ENCODE results near the gene NAA15. TPM values are rescaled to one million over a fixed set of nuclear protein-coding genes. Genes with fewer than 3 reads are reported as not detected.

Gene NAA15
- total RNA-seq, 1 experiment from 2014 or later, result 55.0 TPM

GRCh38 chr4:139324620-139325019, 23.3 kb downstream of the NAA15 start:
- Histone ChIP-seq H3K4me3 (ENCODE audit: low read depth in 2 of 2, low read length in 2 of 2) (no peak overlapping the region), H3K9me3 (ENCODE audit: control insufficient read depth, insufficient read depth, low read depth, low read length) (no peaks in the 10 kb centered on the region), H3K27me3 (ENCODE audit: control insufficient read depth, insufficient read depth, low read length) (no peaks in the 10 kb centered on the region), H3K4me1 (ENCODE audit: control insufficient read depth, insufficient read depth, low read length) (peaks cover 9% of the 10 kb centered on the region), H3K27ac (ENCODE audit: low read length) (no peak overlapping the region), H3K36me3 (ENCODE audit: control insufficient read depth, insufficient read depth, low read length) (no peaks in the 10 kb centered on the region)
- POLR2A ChIA-PET, result no interaction called here
- DNase-seq (ENCODE audit: low read depth, low spot score) (no peak), ATAC-seq (no peak)
- no peak for TF ChIP-seq REST (IDR thresholded peaks at IDR 0.05; ENCODE audit: insufficient read depth in 1 of 2, low read depth in 2 of 2, low read length in 1 of 2)
- no peak for TF ChIP-seq SIN3A (IDR thresholded peaks at IDR 0.05; ENCODE audit: borderline replicate concordance, insufficient read depth, low read depth, low read length)
- no peak for TF ChIP-seq TCF7L2 (IDR thresholded peaks at IDR 0.05; ENCODE audit: low read depth, low read length)
- no peak for TF ChIP-seq POLR2AphosphoS5 (IDR thresholded peaks at IDR 0.05; ENCODE audit: low read depth, low read length)
- TF ChIP-seq, protein P1, sequence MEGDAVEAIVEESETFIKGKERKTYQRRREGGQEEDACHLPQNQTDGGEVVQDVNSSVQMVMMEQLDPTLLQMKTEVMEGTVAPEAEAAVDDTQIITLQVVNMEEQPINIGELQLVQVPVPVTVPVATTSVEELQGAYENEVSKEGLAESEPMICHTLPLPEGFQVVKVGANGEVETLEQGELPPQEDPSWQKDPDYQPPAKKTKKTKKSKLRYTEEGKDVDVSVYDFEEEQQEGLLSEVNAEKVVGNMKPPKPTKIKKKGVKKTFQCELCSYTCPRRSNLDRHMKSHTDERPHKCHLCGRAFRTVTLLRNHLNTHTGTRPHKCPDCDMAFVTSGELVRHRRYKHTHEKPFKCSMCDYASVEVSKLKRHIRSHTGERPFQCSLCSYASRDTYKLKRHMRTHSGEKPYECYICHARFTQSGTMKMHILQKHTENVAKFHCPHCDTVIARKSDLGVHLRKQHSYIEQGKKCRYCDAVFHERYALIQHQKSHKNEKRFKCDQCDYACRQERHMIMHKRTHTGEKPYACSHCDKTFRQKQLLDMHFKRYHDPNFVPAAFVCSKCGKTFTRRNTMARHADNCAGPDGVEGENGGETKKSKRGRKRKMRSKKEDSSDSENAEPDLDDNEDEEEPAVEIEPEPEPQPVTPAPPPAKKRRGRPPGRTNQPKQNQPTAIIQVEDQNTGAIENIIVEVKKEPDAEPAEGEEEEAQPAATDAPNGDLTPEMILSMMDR (IDR thresholded peaks at IDR 0.05), result no peak
- CTCF ChIA-PET, result no interaction called here
- intact Hi-C loops (cut with micrococcal nuclease; ENCODE audit: unreplicated experiment), result no loop called here
- no TSS peak for BruUV-seq (replicated peaks)
- in situ Hi-C loops (cut with HindIII; ENCODE audit: low pct_unique_long_range_greater_than_20kb, low sequenced_read_pairs), result no loop called here

- Histone ChIP-seq H3K36me3 (ENCODE audit: control insufficient read depth, insufficient read depth, low read length) (no peaks in the 10 kb centered on the region; the same call in 1 of the 2 replicates), H3K4me1 (ENCODE audit: control insufficient read depth, insufficient read depth, low read length) (no peaks in the 10 kb centered on the region; the same call in 1 of the 2 replicates), H3K27ac (ENCODE audit: low read length) (no peak overlapping the region), H3K9me3 (ENCODE audit: control insufficient read depth, insufficient read depth, low read depth, low read length) (no peaks in the 10 kb centered on the region), H3K27me3 (ENCODE audit: control insufficient read depth, insufficient read depth, low read length) (no peaks in the 10 kb centered on the region), H3K4me3 (ENCODE audit: low read depth in 2 of 2, low read length in 2 of 2) (no peak overlapping the region)
- DNase-seq (ENCODE audit: low read depth, low spot score) (no peak), ATAC-seq (no peak)
- POLR2A ChIA-PET, result no interaction called here
- CTCF ChIA-PET, result interaction anchor here (0.6 kb wide), 1 partner anchor 76 kb away, joined by 8 read pairs; no protein-coding TSS in a partner anchor
- TF ChIP-seq POLR2AphosphoS5 (IDR thresholded peaks at IDR 0.05; ENCODE audit: low read depth, low read length) (no peak), TCF7L2 (IDR thresholded peaks at IDR 0.05; ENCODE audit: low read depth, low read length) (no peak), REST (IDR thresholded peaks at IDR 0.05; ENCODE audit: insufficient read depth in 1 of 2, low read depth in 2 of 2, low read length in 1 of 2) (no peak), SIN3A (IDR thresholded peaks at IDR 0.05; ENCODE audit: borderline replicate concordance, insufficient read depth, low read depth, low read length) (no peak)
- TF ChIP-seq, protein P1 (IDR thresholded peaks at IDR 0.05), result no peak
- in situ Hi-C loops (cut with HindIII; ENCODE audit: low pct_unique_long_range_greater_than_20kb, low sequenced_read_pairs), result no loop called here
- intact Hi-C loops (cut with micrococcal nuclease; ENCODE audit: unreplicated experiment), result no loop called here
- no TSS peak for BruUV-seq (replicated peaks)
These were observed 28.4 kb downstream of the NAA15 start for GRCh38 chr4:139329665-139330200.

Data from Panc1 (cell line).